ENCODE results near the gene FBLIM1.

The FBLIM1 gene, protein sequence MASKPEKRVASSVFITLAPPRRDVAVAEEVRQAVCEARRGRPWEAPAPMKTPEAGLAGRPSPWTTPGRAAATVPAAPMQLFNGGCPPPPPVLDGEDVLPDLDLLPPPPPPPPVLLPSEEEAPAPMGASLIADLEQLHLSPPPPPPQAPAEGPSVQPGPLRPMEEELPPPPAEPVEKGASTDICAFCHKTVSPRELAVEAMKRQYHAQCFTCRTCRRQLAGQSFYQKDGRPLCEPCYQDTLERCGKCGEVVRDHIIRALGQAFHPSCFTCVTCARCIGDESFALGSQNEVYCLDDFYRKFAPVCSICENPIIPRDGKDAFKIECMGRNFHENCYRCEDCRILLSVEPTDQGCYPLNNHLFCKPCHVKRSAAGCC

DNA sequence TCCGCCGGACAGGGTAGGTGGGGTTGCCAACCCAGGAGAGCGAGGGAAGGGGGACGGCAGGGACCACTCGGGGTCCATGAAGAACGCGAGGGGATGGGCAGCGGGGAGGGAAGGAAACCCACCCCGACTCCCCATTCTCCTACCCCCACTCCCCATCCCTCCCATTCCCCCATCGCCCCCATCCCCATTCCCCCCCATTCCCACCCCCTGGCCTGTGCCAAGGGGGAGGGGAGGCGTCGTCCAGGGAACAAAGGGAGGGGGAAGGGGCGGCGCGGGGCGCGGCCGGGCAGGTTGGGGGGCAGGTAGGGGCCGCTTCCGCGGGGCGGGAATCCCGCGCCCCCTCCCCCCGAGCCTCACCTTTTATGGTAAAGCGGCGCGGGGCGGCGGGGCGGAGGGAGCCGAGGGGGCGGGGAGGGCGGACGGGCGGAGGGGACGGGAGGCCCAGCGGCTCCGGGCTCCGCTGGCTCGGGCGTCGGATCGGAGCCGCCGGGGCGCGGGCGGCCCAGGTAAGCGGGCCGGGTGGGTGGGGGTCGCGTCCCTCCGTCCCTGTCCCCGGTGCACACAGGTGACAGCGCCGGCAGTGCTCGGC, at the start of gene FBLIM1:
FBLIM1 (plus strand) TSS at position 453 of the 589 bp plus-strand sequence. CDS start 6,189 bp downstream, outside the sequence.
- DNase-seq (no peak), ATAC-seq (peak; percentile 29)
- Mint-ChIP-seq H3K4me3 (peak within 1 kb of the TSS; percentile 50 to 74), H3K9me3 (no peaks in the 10 kb centered on the region), H3K27me3 (peaks cover 78% of the 10 kb centered on the region), H3K27ac (peak within 1 kb of the TSS in 1 of 2 donors; percentile 33), H3K4me1 (peaks cover 25% of the 10 kb centered on the region)

DNA sequence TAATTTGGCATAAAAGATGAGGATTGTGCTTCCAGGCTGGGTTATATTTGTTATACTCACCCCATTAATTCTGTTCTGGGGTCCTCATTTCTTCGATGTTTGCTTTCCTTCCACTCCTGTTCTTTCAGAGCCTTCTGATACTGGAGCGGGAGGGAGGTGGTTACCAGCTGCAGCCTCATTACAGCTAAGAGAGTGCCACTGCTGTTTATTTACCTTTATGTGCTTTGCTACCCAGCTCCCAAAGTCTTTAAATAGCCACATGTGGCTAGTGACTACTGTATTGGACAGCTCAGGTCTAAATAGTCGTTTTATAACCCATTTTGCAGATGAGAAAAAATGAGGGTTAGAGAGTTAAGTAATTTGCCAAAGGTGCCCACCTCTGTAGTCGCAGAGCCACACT, 49.4 kb upstream of the FBLIM1 start:
- DNase-seq (no peak), ATAC-seq (no peak)
- no peak overlapping the region for H3K4me3 Mint-ChIP-seq
- no peaks in the 10 kb centered on the region for H3K9me3 Mint-ChIP-seq
- H3K27me3 Mint-ChIP-seq = no peaks in the 10 kb centered on the region
- H3K27ac Mint-ChIP-seq = no peak overlapping the region
- peaks cover 34% of the 10 kb centered on the region for H3K4me1 Mint-ChIP-seq

DNA sequence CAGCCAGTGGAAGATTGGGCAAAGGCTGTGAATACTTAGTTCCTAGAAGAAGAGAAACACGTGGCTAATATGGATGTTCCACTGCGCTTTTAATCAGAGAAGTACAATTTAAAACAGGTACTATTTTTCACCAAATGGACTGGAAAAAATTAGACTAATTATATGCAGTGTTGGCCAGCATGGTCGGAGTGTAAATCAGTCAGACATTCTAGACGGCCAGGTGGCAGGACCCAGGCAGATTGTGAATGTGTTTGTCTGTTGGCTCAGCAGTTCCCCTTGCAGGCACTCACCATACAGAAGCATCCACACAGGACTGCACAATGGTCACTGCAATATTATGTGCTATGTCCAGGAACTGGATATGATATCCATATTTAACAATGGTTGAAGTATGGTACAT, 46.4 kb upstream of the FBLIM1 start:
- H3K27me3 Mint-ChIP-seq = no peaks in the 10 kb centered on the region
- H3K9me3 Mint-ChIP-seq = no peaks in the 10 kb centered on the region
- peaks cover 13% of the 10 kb centered on the region for H3K4me1 Mint-ChIP-seq
- H3K4me3 Mint-ChIP-seq = no peak overlapping the region
- H3K27ac Mint-ChIP-seq = no peak overlapping the region
- DNase-seq (no peak), ATAC-seq (peak; percentile 70)

DNA sequence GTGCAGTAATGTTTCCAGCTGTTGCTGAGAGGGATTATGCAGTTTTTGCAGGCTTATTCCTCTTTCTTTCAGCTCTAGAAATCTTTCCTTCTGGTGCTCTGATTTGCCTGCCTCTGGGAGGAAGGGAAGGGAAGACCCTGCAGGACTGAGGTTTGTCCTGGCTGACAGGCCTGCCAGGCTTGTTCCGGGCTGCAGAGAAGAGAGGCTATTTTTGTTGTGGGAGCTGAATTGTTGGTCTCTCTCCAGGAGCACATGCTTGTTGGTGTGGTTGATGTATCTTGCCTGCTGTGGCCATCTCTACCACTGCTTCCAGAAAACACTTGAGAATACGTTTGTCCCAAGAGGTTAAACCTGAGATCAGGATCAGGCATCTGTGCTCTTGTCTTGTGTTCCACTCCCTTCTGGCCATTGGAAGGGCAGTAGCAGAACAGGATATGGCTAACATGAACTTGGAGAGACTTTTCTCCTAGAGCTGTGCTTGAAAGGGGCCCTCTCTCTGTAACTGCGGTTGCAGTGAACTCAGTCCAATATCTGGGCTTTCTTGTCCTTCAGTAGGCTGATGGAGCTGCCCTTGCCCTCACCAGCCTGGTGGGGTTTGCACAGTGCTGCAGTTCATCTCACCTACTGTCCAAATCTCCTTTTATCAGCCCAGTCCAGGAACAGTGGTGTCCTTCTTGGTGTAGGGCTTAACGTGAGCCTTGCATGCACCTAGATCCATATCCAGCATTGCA, 44.0 kb upstream of the FBLIM1 start:
- H3K4me1 Mint-ChIP-seq = peaks cover 13% of the 10 kb centered on the region
- H3K4me3 Mint-ChIP-seq = no peak overlapping the region
- DNase-seq (no peak), ATAC-seq (no peak)
- no peak overlapping the region for H3K27ac Mint-ChIP-seq
- H3K27me3 Mint-ChIP-seq = no peaks in the 10 kb centered on the region
- H3K9me3 Mint-ChIP-seq = no peaks in the 10 kb centered on the region

DNA sequence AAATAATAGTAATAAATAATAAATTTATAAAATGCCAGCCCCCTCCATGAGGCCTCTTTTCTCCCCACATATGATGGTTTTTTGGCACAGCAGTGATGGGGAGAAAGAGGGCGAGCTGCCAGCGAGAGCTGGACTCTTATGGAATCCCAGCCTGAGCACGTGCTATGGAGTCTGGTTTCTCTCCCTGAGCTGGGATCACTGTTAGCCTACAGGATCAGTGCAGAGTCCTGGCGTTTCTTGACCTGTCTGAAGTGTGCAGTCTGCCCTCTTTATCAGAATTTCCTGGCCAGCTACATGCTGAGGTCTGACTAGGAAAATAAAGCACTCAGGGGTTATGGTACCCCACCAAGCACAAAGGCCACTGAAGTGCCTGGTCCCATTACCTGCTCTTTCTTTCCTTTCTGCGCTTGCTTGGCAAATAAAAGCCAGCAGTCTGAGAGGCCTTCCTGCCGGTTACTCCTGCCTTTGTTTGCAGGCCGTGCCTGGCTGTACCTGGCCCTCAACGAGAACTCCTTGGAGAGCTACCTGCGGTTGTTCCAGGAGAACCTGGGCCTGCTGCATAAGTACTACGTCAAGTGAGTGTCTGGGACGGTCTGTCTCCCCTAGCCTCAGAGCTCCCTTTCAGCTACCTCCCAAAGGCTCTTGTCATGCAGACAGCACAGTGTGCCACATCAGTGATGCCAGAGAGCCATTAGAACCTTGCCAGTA, 41.0 kb upstream of the FBLIM1 start:
- no peak overlapping the region for H3K27ac Mint-ChIP-seq
- no peaks in the 10 kb centered on the region for H3K4me1 Mint-ChIP-seq
- DNase-seq (no peak), ATAC-seq (no peak)
- no peaks in the 10 kb centered on the region for H3K27me3 Mint-ChIP-seq
- no peaks in the 10 kb centered on the region for H3K9me3 Mint-ChIP-seq
- H3K4me3 Mint-ChIP-seq = no peak overlapping the region

DNA sequence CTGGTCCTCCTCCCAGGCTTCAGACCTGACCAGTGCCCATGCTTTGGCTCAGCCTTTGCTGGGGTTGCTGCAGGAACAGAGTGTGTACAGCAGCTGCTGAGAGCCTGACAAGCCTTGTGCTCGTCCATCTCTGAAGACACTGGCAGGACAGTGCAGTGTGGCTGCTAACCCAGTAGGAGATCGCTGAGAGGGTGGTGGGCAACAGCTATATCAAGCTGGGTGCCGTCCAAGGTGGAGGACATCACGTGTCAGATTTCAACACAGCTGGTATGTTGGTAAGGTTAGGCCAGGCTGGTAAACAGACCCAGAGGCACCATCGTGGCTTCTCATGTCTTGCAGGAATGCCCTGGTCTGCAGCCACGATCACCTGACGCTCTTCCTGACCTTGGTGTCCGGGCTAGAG, 40.4 kb upstream of the FBLIM1 start:
- H3K4me1 Mint-ChIP-seq = no peaks in the 10 kb centered on the region
- DNase-seq (no peak), ATAC-seq (no peak)
- no peaks in the 10 kb centered on the region for H3K27me3 Mint-ChIP-seq
- no peaks in the 10 kb centered on the region for H3K9me3 Mint-ChIP-seq
- peak overlapping the region in 1 of 2 donors; percentile 89 for H3K27ac Mint-ChIP-seq
- no peak overlapping the region for H3K4me3 Mint-ChIP-seq

DNA sequence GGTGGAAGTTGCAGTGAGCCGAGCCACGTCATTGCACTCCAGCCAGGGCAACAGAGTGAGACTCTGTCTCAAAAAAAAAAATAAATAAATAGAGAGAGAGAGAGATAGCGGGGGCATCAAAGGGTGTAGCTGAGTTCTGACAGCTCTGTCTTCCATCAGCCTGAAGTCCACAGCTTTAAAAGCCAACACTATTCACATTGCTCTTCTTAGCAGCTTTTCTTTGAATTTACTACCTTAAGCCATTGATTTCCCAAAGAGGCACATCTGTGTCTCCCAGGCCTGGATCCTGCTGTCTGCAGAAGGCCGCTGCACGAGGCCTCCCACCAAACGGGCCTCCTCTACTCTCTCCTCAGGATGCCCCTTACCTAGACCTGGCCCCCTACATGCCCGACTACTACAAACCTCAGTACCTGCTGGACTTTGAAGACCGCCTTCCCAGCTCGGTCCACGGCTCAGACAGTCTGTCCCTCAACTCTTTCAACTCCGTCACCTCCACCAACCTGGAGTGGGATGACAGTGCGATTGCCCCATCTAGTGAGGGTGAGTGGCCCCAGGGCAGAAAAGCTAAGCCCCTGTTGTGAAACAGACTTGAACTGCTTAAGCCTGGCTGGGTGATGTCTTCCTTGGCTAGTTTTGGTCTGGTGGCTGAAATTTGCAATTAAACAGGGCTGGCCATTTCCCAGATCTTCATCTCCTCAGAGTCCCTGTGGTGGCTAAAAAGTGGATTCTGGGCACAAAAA, 39.0 kb upstream of the FBLIM1 start:
- Mint-ChIP-seq H3K27me3 (no peaks in the 10 kb centered on the region), H3K4me1 (no peaks in the 10 kb centered on the region), H3K9me3 (no peaks in the 10 kb centered on the region), H3K27ac (peak overlapping the region in 1 of 2 donors; percentile 68), H3K4me3 (no peak overlapping the region)
- DNase-seq (no peak), ATAC-seq (no peak)

DNA sequence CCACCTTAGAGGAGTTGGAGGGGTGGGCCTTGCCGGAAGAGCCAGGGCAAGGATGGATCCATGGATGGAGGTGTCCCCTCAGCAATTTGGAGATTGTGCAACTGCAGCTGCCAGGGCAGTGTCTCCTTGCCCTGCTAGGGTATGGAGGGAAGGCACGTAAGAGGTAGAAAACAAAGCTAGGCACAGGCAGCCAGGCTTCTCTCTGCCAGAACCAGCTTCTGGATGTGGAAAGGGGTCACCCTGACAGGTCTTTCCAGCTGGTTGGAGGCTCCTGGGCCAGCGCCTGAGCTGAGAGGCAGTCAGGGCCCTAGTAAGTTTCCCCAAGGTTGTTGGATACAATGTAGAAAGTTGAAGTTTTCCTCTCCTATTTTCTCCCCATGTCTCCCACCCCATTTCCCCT, 37.7 kb upstream of the FBLIM1 start:
- no peaks in the 10 kb centered on the region for H3K9me3 Mint-ChIP-seq
- ATAC-seq = no peak
- H3K27me3 Mint-ChIP-seq = no peaks in the 10 kb centered on the region
- H3K4me1 Mint-ChIP-seq = no peaks in the 10 kb centered on the region
- H3K27ac Mint-ChIP-seq = no peak overlapping the region
- DNase-seq = no peak
- H3K4me3 Mint-ChIP-seq = no peak overlapping the region

DNA sequence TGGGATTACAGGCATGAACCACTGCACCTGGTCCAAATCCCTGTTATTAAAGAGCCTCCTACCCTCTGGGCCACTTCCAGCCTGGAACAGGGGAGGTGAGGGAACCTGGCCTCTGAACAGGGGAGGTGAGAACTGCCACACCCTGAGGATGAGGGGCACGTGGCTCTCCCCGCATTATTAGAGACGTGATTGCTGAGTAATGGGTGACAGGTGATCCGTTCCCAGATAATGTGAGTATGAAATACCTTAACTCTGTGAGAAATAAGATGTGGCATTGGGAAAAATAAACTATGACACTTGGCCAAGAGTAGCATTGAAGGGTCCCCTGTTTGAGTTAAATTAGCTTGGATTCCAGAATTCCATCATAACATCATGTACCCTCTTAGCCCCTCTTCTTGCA, 36.2 kb upstream of the FBLIM1 start:
- DNase-seq (no peak), ATAC-seq (no peak)
- Mint-ChIP-seq H3K4me1 (no peaks in the 10 kb centered on the region), H3K27ac (peak overlapping the region; percentile 15 to 67), H3K9me3 (no peaks in the 10 kb centered on the region), H3K4me3 (no peak overlapping the region), H3K27me3 (no peaks in the 10 kb centered on the region)

DNA sequence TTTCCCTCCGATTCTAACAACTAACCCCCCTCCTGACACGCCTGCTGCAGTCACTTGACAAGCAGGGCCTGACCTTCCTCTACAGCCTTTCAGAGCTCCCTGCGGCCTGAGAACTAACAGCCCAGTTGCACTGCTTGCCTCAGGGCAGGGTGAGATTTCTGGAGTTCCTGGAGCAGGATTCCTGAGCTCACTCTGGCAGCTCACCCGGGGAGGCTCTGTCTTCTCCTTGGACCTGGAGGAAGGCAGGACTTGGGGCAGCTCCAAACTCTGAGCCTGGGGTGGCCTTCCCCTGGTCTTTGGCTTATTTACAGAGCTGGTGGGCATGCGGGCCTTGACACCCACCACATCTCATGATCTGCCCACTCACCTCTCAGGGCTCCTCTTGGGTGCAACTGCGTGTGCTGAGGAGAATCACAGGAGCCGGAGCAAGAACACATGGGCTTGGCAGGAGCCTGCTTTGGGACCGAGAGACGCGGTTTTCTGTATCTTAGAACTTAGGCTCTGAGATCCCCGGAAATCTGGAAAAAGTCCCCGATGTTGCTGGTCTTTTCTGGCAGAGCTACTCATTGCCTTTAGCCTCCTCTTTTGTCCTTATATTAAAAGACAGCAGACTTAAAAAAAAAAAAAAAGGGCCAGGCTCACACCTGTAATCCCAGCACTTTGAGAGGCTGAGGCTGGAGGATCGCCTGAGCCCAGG, 35.6 kb upstream of the FBLIM1 start:
- no peaks in the 10 kb centered on the region for H3K27me3 Mint-ChIP-seq
- no peak for ATAC-seq
- no peak overlapping the region for H3K4me3 Mint-ChIP-seq

DNA sequence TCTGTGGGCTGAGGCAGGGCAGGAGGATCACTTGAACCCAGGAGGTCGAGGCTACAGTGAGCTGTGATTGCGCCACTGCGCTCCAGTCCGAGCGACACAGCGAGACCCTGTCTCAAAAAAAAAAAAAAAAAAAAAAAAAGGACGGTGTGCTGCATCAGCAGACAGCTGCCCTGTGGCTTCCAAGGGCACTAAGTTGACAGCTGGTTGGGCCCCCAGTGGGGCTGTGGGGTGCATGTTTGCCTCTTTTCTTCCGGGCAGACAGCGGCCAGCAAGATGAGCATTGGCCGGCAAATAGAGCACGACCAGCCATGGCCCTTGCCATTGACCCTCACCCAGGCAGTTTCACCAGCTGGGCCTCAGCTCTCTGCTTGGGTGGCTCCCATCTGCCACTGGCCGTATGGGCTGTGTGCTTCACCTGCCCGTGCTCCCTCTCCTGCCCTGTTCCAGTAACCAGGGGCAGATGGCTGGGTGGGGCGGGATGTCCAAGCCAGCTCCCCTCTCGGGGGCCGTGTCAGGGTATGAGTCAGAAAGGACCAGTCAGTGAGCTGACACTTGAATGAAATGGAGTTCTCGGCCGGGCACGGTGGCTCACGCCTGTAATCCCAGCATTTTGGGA, 34.9 kb upstream of the FBLIM1 start:
- H3K9me3 Mint-ChIP-seq = no peaks in the 10 kb centered on the region
- no peak overlapping the region for H3K4me3 Mint-ChIP-seq
- DNase-seq (no peak), ATAC-seq (no peak)
- peak overlapping the region in 1 of 2 donors; percentile 82 for H3K27ac Mint-ChIP-seq
- no peaks in the 10 kb centered on the region for H3K27me3 Mint-ChIP-seq
- no peaks in the 10 kb centered on the region for H3K4me1 Mint-ChIP-seq

More for the DNA sequence above, 35.6 kb upstream of the FBLIM1 start:
- H3K4me1 Mint-ChIP-seq = no peaks in the 10 kb centered on the region
- no peak for DNase-seq
- H3K9me3 Mint-ChIP-seq = no peaks in the 10 kb centered on the region
- H3K27ac Mint-ChIP-seq = peak overlapping the region; percentile 15 to 84

DNA sequence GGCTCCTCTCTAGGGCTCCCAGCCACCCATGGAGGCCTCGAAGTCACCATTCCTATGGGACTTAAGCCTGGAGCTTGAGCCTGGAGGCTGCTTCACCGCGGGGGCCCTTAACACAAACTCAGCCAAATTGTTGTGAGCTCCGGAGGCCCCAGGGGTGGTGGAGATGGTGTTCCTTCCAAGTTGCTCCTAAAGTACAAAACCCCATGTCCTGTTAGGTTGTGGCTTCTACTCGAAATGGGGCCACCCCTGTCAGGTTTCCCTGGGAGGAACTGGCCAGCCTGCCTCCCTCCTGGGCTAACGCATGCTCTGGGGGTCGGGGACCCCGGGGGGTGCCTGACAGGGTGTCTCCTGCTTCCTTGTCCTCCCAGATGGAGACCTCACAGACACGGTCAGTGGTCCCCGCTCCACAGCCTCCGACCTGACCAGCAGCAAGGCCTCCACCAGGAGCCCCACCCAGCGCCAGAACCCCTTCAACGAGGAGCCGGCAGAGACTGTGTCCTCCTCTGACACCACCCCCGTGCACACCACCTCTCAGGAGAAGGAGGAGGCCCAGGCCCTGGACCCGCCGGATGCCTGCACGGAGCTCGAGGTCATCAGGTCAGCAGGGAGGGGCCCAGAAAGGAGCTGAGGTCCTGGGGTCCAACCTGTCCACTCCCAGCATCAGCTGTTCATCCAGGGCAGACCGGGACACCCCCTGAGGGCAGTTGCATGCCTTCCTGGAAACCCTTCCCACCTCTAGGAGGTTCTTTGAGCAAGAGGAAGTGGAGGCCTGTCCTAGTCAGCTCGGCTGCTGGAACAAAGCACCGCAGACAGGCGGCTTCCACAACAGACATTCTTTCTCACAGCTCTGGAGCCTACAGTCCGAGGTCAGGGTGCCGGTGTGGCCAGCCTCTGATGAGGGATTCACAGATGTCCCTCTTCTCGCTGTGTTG, 33.4 kb upstream of the FBLIM1 start:
- DNase-seq = no peak
- no peak for ATAC-seq
- no peaks in the 10 kb centered on the region for H3K27me3 Mint-ChIP-seq
- H3K9me3 Mint-ChIP-seq = no peaks in the 10 kb centered on the region
- no peaks in the 10 kb centered on the region for H3K4me1 Mint-ChIP-seq
- no peak overlapping the region for H3K4me3 Mint-ChIP-seq
- H3K27ac Mint-ChIP-seq = peak overlapping the region in 1 of 2 donors; percentile 63

DNA sequence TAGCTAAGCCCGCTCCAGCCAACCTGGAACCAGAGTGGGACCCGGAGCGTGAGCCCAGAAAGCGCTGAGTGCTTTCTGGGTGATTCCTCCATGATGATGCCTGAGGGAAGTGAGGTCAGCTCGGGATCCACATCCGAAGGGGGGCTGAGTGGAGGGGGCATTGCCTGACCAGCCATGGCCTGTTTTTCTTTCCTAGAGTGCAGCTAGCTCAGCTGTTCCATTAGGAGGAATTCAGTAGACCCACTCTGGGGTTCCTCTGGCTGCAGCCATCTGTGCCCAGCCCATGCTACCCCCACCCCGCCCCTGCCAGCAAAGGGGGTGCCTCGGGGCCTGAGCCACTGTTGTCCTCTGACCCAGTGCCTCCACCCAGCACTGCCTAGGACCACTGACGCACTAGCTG, 32.1 kb upstream of the FBLIM1 start:
- Mint-ChIP-seq H3K4me1 (no peaks in the 10 kb centered on the region), H3K4me3 (no peak overlapping the region), H3K27me3 (no peaks in the 10 kb centered on the region), H3K27ac (no peak overlapping the region), H3K9me3 (no peaks in the 10 kb centered on the region)
- DNase-seq = no peak
- no peak for ATAC-seq
